B cell (primary cell): ENCODE results near the gene PLEKHH3. TPM values are rescaled to one million over a fixed set of nuclear protein-coding genes. Genes with fewer than 3 reads are reported as not detected.

Experiments
- ATAC-seq: fragments of 200-7000 bp; cut with Tn5 transposase; one replicate; pipeline ENCODE4 v1.10.0; 2021; ENCODE audit warnings: low read depth, mild to moderate bottlenecking, moderate number of reproducible peaks, moderate library complexity
- CTCF ChIA-PET: fragments of 350-600 bp; sonication (Branson Sonifier 250); formaldehyde crosslinking; loops from one replicate; lab custom pipeline; 2021; ENCODE audit warnings: antibody characterized with exemption, inconsistent platforms; lab: Charles Lee
- POLR2A ChIA-PET: fragments of 350-600 bp; sonication (Branson Sonifier 250); formaldehyde crosslinking; loops from one replicate; lab custom pipeline; 2021; ENCODE audit warnings: antibody characterized with exemption; lab: Charles Lee
- DNase-seq: peaks from one replicate; pipeline ENCODE4 v3.0.0; 2013
- H2AFZ ChIP-seq: 2 replicates; pipeline ENCODE4 v1.6.1; 2012; ENCODE audit warnings: mild to moderate bottlenecking, low read depth, low read length; ENCODE audit not compliant: insufficient read depth, poor library complexity, severe bottlenecking
- H3K27ac ChIP-seq, 2 donors: 1 replicate in 1 of 2; 2 replicates in 1 of 2; pipeline ENCODE4 v1.5.1; 2012 to 2013; ENCODE audit warnings: low read length in 2 of 2, mild to moderate bottlenecking in 2 of 2, moderate library complexity in 1 of 2
- H3K27me3 ChIP-seq, 4 experiments: fragments of 200-600 bp in 1 of 4; sonication (generic) in 1 of 4; replicated peaks in 1 of 4; 1 replicate in 2 of 4; 2 replicates in 2 of 4; pipeline versions ENCODE4 v1.6.1 to v1.7.0; 2013 to 2016; ENCODE audit warnings: low read length in 3 of 4, mild to moderate bottlenecking in 2 of 4, mixed read lengths in 1 of 4, moderate library complexity in 1 of 4; ENCODE audit not compliant: insufficient read depth in 4 of 4, control insufficient read depth in 3 of 4; ENCODE audit errors: control extremely low read depth in 1 of 4
- H3K36me3 ChIP-seq, 2 experiments: replicated peaks in 1 of 2; 1 replicate in 1 of 2; 2 replicates in 1 of 2; pipeline versions ENCODE4 v1.6.1 to v1.7.1; 2013; ENCODE audit warnings: low read length in 1 of 2; ENCODE audit not compliant: insufficient read depth in 2 of 2, control insufficient read depth in 1 of 2; ENCODE audit errors: control extremely low read depth in 1 of 2, extremely low read depth in 1 of 2
- H3K4me1 ChIP-seq, 2 donors: fragments of 200-600 bp in 1 of 2; sonication (generic) in 1 of 2; 1 replicate in 1 of 2; 2 replicates in 1 of 2; pipeline versions ENCODE4 v1.5.1 to v1.6.1; 2013 to 2017; ENCODE audit warnings: low read length in 2 of 2; ENCODE audit not compliant: control insufficient read depth in 2 of 2, insufficient read depth in 2 of 2
- H3K4me2 ChIP-seq: replicated peaks from 2 replicates; pipeline ENCODE3; 2012; ENCODE audit warnings: mild to moderate bottlenecking, low read depth, low read length; ENCODE audit not compliant: poor library complexity, severe bottlenecking
- H3K4me3 ChIP-seq, 5 experiments: fragments of 200-600 bp in 1 of 5; sonication (generic) in 1 of 5; 1 replicate in 3 of 5; 2 replicates in 2 of 5; pipeline versions ENCODE4 v1.5.1 to v1.7.0; 2011 to 2016; ENCODE audit warnings: low read length in 4 of 5, mild to moderate bottlenecking in 4 of 5, low read depth in 2 of 5, control low read depth in 1 of 5, moderate library complexity in 1 of 5; ENCODE audit not compliant: insufficient read depth in 1 of 5; ENCODE audit errors: control extremely low read depth in 1 of 5, extremely low read depth in 1 of 5
- H3K79me2 ChIP-seq: fragments of 200-600 bp; sonication (generic); one replicate; pipeline ENCODE4 v1.6.0; 2016; ENCODE audit warnings: low read length; ENCODE audit not compliant: control insufficient read depth, insufficient read depth
- H3K9ac ChIP-seq: fragments of 200-600 bp; sonication (generic); 2 replicates; pipeline ENCODE4 v1.6.1; 2017; ENCODE audit warnings: mild to moderate bottlenecking, low read length, moderate library complexity
- H3K9me3 ChIP-seq, 3 donors: one replicate each; pipeline versions ENCODE4 v1.6.1 to v1.7.1; 2013; ENCODE audit warnings: low read length in 2 of 3; ENCODE audit not compliant: control insufficient read depth in 2 of 3, insufficient read depth in 1 of 3; ENCODE audit errors: control extremely low read depth in 1 of 3
- H4K20me1 ChIP-seq: 2 replicates; pipeline ENCODE4 v1.6.0; 2012; ENCODE audit warnings: mild to moderate bottlenecking, low read length; ENCODE audit not compliant: insufficient read depth, control insufficient read depth, poor library complexity, severe bottlenecking
- H3K27ac Mint-ChIP-seq: one replicate; pipeline ENCODE4 v1.8.0; 2021; ENCODE audit warnings: mixed read lengths
- H3K27me3 Mint-ChIP-seq: one replicate; pipeline ENCODE4 v1.8.0; 2021; ENCODE audit warnings: mixed read lengths
- H3K4me1 Mint-ChIP-seq: one replicate; pipeline ENCODE4 v1.8.0; 2021; ENCODE audit warnings: mixed read lengths
- H3K4me3 Mint-ChIP-seq: one replicate; pipeline ENCODE4 v1.8.0; 2021; ENCODE audit warnings: mixed read lengths
- H3K9me3 Mint-ChIP-seq: one replicate; pipeline ENCODE4 v1.8.0; 2022; ENCODE audit warnings: mixed read lengths; ENCODE audit not compliant: insufficient read depth
- EZH2 ChIP-seq: IDR thresholded peaks from 2 replicates; pipeline ENCODE4 v1.6.1; 2012; ENCODE audit warnings: borderline replicate concordance, low read depth, mild to moderate bottlenecking, moderate library complexity, low read length; ENCODE audit not compliant: insufficient read depth, poor library complexity, severe bottlenecking
- WGBS: methylation state at CpG from one replicate; pipeline ENCODE4 v1.1.5; 2013; ENCODE audit warnings: missing lambda C conversion rate; ENCODE audit not compliant: insufficient coverage; 5-methylcytosine and 5-hydroxymethylcytosine counted together
- intact Hi-C: fragments of 100-400 bp; cut with micrococcal nuclease; formaldehyde crosslinking; loops from one replicate; pipeline ENCODE4 v1.10.0; 2022
- polyA minus RNA-seq: library from RNA; depleted of rRNA, polyadenylated mRNA; stranded (reverse); fragments of >200 nt; gene quantifications from 2 replicates; pipeline ENCODE4 v1.2.3, GENCODE V29; 2012
- polyA plus RNA-seq: library from polyadenylated mRNA; depleted of rRNA; stranded (reverse); fragments of >200 nt; gene quantifications from 2 replicates; pipeline ENCODE4 v1.2.3, GENCODE V29; 2012
- total RNA-seq, 2 donors: library from RNA; stranded (reverse); fragments of 120-200 nt in 1 of 2; gene quantifications; 1 replicate in 1 of 2; 2 replicates in 1 of 2; pipeline versions ENCODE4 v1.2.3 to v1.2.4, GENCODE V29; 2013 to 2022
- TF ChIP-seq, protein P1 (sequence below): fragments of 200-600 bp; IDR thresholded peaks from one replicate; pipeline ENCODE4 v1.8.0; 2022; ENCODE audit warnings: antibody characterized with exemption, mild to moderate bottlenecking

The PLEKHH3 gene, protein sequence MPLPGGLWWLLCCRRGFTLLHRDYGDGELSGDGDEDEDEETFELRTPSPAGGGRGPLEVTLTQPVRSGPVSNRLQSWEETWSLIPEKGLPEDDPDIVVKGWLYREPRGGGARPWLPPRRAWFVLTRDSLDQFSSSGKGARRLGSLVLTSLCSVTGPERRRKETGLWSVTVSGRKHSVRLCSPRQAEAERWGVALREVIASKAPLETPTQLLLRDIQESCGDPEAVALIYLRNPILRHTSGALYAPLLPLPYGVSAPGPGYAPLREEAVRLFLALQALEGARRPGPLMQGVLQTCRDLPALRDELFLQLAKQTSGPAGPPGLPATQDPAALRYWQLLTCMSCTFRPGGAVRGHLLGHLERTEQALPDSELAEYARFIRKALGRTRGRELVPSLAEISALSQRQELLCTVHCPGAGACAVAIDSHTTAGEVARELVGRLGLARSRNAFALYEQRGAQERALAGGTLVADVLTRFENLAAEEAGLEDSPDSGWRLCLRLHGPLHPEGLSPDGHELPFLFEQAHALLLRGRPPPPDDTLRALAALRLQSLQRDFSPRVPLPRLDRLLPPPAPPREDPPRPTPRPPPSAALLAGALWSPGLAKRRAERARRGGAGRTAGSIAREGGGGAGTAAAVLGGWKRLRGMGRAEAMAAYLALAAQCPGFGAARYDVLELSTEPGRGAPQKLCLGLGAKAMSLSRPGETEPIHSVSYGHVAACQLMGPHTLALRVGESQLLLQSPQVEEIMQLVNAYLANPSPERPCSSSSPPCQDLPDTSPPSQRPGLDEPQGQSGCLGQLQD
- total RNA-seq (0.44 and 0.97 TPM in 2 replicates), polyA plus RNA-seq (0.67 and 1.4 TPM in 2 replicates), polyA minus RNA-seq (1.0 and 2.4 TPM in 2 replicates)
- total RNA-seq (2013) = 1.1 TPM

GRCh38 chr17:42676424-42677011 is at the start of gene PLEKHH3:
Gene PLEKHH3, minus strand, starts transcription at chr17:42676994. Its CDS starts 431 bp downstream, at chr17:42676563.
- Histone ChIP-seq H3K4me1 (peaks cover 68 to 76% of the 10 kb centered on the region in 2 donors), H4K20me1 (peaks cover 27% of the 10 kb centered on the region), H3K9ac (peak within 1 kb of the TSS; percentile 51), H3K4me3 (peak within 1 kb of the TSS; percentile 53 to 75 (median 65)), H2AFZ (peak within 1 kb of the TSS; percentile 73), H3K27me3 (peaks cover 0 to 67% (median 28%) of the 10 kb centered on the region in 4 experiments), H3K79me2 (no peaks in the 10 kb centered on the region), H3K4me2 (peak within 1 kb of the TSS; percentile 99), H3K36me3 (no peaks in the 10 kb centered on the region), H3K9me3 (peaks cover 0 to 33% (median 0%) of the 10 kb centered on the region in 3 donors), H3K27ac (no peak within 1 kb of the TSS)
- no peaks in the 10 kb centered on the region for H3K9me3 Mint-ChIP-seq
- POLR2A ChIA-PET = interaction anchor here (2.0 to 4.5 kb wide), 2 partner anchors 68 to 98 kb away, joined by 6 to 19 read pairs; partner anchors contain the start of genes PSMC3IP, RETREG3 and TUBG1
- intact Hi-C loops = loop anchor here (2.0 to 10.0 kb wide), 5 partner anchors 109 to 482 kb away; partner anchors contain the start of genes GHDC, MLX, NAGLU and PTGES3L
- ATAC-seq = no peak
- peak within 1 kb of the TSS; percentile 86 for H3K27ac Mint-ChIP-seq
- H3K4me1 Mint-ChIP-seq = peaks cover 59% of the 10 kb centered on the region
- H3K4me3 Mint-ChIP-seq = peak within 1 kb of the TSS; percentile 92
- no peak for TF ChIP-seq EZH2
- TF ChIP-seq, protein P1, sequence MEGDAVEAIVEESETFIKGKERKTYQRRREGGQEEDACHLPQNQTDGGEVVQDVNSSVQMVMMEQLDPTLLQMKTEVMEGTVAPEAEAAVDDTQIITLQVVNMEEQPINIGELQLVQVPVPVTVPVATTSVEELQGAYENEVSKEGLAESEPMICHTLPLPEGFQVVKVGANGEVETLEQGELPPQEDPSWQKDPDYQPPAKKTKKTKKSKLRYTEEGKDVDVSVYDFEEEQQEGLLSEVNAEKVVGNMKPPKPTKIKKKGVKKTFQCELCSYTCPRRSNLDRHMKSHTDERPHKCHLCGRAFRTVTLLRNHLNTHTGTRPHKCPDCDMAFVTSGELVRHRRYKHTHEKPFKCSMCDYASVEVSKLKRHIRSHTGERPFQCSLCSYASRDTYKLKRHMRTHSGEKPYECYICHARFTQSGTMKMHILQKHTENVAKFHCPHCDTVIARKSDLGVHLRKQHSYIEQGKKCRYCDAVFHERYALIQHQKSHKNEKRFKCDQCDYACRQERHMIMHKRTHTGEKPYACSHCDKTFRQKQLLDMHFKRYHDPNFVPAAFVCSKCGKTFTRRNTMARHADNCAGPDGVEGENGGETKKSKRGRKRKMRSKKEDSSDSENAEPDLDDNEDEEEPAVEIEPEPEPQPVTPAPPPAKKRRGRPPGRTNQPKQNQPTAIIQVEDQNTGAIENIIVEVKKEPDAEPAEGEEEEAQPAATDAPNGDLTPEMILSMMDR = no peak
- peaks cover 18% of the 10 kb centered on the region for H3K27me3 Mint-ChIP-seq
- CTCF ChIA-PET = interaction anchor here (1.1 to 4.9 kb wide), 4 partner anchors 58 to 98 kb away, joined by 3 to 72 read pairs (median 4); partner anchors contain the start of genes PSMC3IP, RETREG3 and TUBG1
- WGBS = 1% methylated on average over 35 of the region's 51 CpGs
- DNase-seq = peak; percentile 65
